Heart right ventricle (tissue), 16 donors: Measurements from ENCODE around the gene LAPTM4A. TPM values are rescaled to one million over a fixed set of nuclear protein-coding genes. Genes with fewer than 3 reads are reported as not detected.

Experiments
- ATAC-seq, 8 donors: fragments of 200-7000 bp; cut with Tn5 transposase; one replicate each; pipeline ENCODE4 v1.9.1; 2020; ENCODE audit warnings: mild to moderate bottlenecking in 8 of 8, moderate library complexity in 8 of 8, moderate number of reproducible peaks in 1 of 8
- DNase-seq, 2 donors: peaks; one replicate each; pipeline ENCODE4 v3.0.0-alpha.2; 2020
- H3K27ac ChIP-seq, 10 donors: fragments of 200-600 bp; sonication (generic) in 2 of 10; one replicate each; pipeline versions ENCODE4 v1.5.0 to v1.8.0; 2020 to 2022; ENCODE audit warnings: mild to moderate bottlenecking in 3 of 10
- H3K27me3 ChIP-seq, 7 donors: fragments of 200-600 bp; one replicate each; pipeline ENCODE4 v1.8.0; 2021 to 2022; ENCODE audit warnings: mild to moderate bottlenecking in 2 of 7
- H3K36me3 ChIP-seq, 9 donors: fragments of 200-600 bp; sonication (generic) in 1 of 9; one replicate each; pipeline versions ENCODE4 v1.5.0 to v1.8.0; 2020 to 2022; ENCODE audit warnings: mild to moderate bottlenecking in 2 of 9
- H3K4me1 ChIP-seq, 9 donors: fragments of 200-600 bp; sonication (generic) in 1 of 9; one replicate each; pipeline versions ENCODE4 v1.5.0 to v1.8.0; 2020 to 2022; ENCODE audit warnings: mild to moderate bottlenecking in 4 of 9
- H3K4me3 ChIP-seq, 10 donors: fragments of 200-600 bp; sonication (generic) in 2 of 10; one replicate each; pipeline versions ENCODE4 v1.5.0 to v1.8.0; 2020 to 2022; ENCODE audit warnings: mild to moderate bottlenecking in 7 of 10, moderate library complexity in 2 of 10
- H3K9me3 ChIP-seq, 11 donors: fragments of 200-600 bp in 10 of 11; sonication (generic) in 2 of 11; one replicate each; pipeline versions ENCODE4 v1.5.0 to v1.8.0; 2013 to 2022; ENCODE audit warnings: mild to moderate bottlenecking in 2 of 11, control low read depth in 1 of 11, moderate library complexity in 1 of 11
- CTCF ChIP-seq, 9 donors: fragments of 200-600 bp; sonication (generic) in 2 of 9; IDR thresholded peaks; one replicate each; pipeline versions ENCODE4 v1.5.0 to v1.8.0; 2021 to 2022; ENCODE audit warnings: antibody characterized with exemption in 9 of 9, mild to moderate bottlenecking in 5 of 9, moderate library complexity in 1 of 9
- WGBS, 2 donors: extraction: QIAGEN DNeasy Blood & Tissue Kit; methylation state at CpG; one replicate each; pipeline ENCODE4 v1.1.7; 2013; ENCODE audit warnings: inconsistent platforms in 1 of 2; 5-methylcytosine and 5-hydroxymethylcytosine counted together
- intact Hi-C, 10 donors: fragments of 100-400 bp; cut with DNase I; formaldehyde crosslinking; loops; one replicate each; pipeline versions ENCODE4 v1.11.1 to v1.14.2; 2022
- polyA plus RNA-seq, 2 donors: library from polyadenylated mRNA; stranded (reverse); fragments of 200-250 nt; gene quantifications; one replicate each; pipeline ENCODE4 v1.2.3, GENCODE V29; 2013
- total RNA-seq, 10 donors: library from RNA; stranded (reverse); fragmentation: NEBNext Ultra II Directional in 3 of 10; extraction: Animal tissue kit (Norgen Biotek cat#: 25700) in 3 of 10; gene quantifications; one replicate each; pipeline versions ENCODE4 v1.2.1 to v1.2.4, GENCODE V29; 2021 to 2023
- donor health status: Arrhythmogenic right ventricular cardiomyopathy.
- donor health status: ischemic (EF 13 %, LVEDD 7.1; RV severe dilation, severe dysfunction).
- donor health status: healthy with polysubstance abuse.
- donor health status: DM: no; HTN: yes; CAD: no.
- donor health status: DM: no; HTN: no; CAD: no.
- donor health status: ischemic (EF 25% LVEDD 6.9; RV normal size, moderate dysfunction).
- donor health status: ischemic (EF 25% LVEDD 5.7; RV mildly dilated, moderate dysfunction).
- donor health status: healthy.
- donor health status: DM: yes; HTN: yes; CAD: no.
- donor health status: Ischemic cardiomyopathy.
- donor health status: ischemic (EF 35%, LVEDD 5.7; RV mildly dilated, moderate dysfunction).
- donor health status: nonischemic (EF 11% LVEDD 7.7; RV severe dilation, severe dysfunction).
- donor health status: DM: yes; HTN: yes; CAD: no.
- donor health status: PGD.
- donor health status: ischemic (EF 29% LVEDD 5.4; RV normal size, mild dysfunction).
- donor health status: nonischemic (EF 23%, LVEDD 6.1; RV moderate dilation, normal function).

The LAPTM4A gene
- total and polyA plus RNA-seq, 12 donors: 83.3 to 325 (median 183) TPM

GRCh38 chr2:20040489-20041172 is 10.8 kb downstream of the LAPTM4A start:
- DNase-seq: no peak
- no peaks in the 10 kb centered on the region for H3K9me3 ChIP-seq
- TF ChIP-seq CTCF (IDR thresholded peaks at IDR 0.05): no peak
- no peak overlapping the region for H3K4me3 ChIP-seq
- H3K36me3 ChIP-seq: peaks cover 0 to 61% (median 31%) of the 10 kb centered on the region in 9 donors
- no peak for ATAC-seq
- no peaks in the 10 kb centered on the region for H3K27me3 ChIP-seq
- peaks cover 3 to 76% (median 53%) of the 10 kb centered on the region in 9 donors for H3K4me1 ChIP-seq
- WGBS, 2 donors: 70 to 77% methylated on average over 8 of the region's 8 CpGs
- no peak overlapping the region for H3K27ac ChIP-seq
- intact Hi-C loops: loop anchor here in 1 of 10 donors (5.0 kb wide), 1 partner anchor 42 kb away; no protein-coding TSS in a partner anchor

- H3K27me3 ChIP-seq: no peaks in the 10 kb centered on the region
- H3K36me3 ChIP-seq: peaks cover 0 to 91% (median 51%) of the 10 kb centered on the region in 9 donors
- intact Hi-C loops: no loop called here
- ATAC-seq (no peak), DNase-seq (no peak)
- peak overlapping the region in 1 of 10 donors; percentile 5 for H3K27ac ChIP-seq
- no peaks in the 10 kb centered on the region for H3K9me3 ChIP-seq
- no peak overlapping the region for H3K4me3 ChIP-seq
- peaks cover 0 to 69% (median 32%) of the 10 kb centered on the region in 9 donors for H3K4me1 ChIP-seq
- WGBS, 2 donors: 70 to 79% methylated on average over 2 of the region's 2 CpGs
- TF ChIP-seq CTCF (IDR thresholded peaks at IDR 0.05): no peak
Observed at GRCh38 chr2:20037660-20038059, 13.8 kb downstream of the LAPTM4A start.

GRCh38 chr2:20035955-20036666 is 15.3 kb downstream of the LAPTM4A start:
- WGBS, 2 donors: 41 to 53% methylated on average over 4 of the region's 4 CpGs
- peaks cover 0 to 100% (median 59%) of the 10 kb centered on the region in 9 donors for H3K36me3 ChIP-seq
- intact Hi-C loops: no loop called here

More at GRCh38 chr2:20035955-20036666, 15.3 kb downstream of the LAPTM4A start:
- DNase-seq (no peak), ATAC-seq (peak in 2 of 8 donors; percentile 48 to 62)
- Histone ChIP-seq H3K4me1 (peaks cover 0 to 54% (median 25%) of the 10 kb centered on the region in 9 donors), H3K4me3 (no peak overlapping the region), H3K9me3 (no peaks in the 10 kb centered on the region), H3K27me3 (no peaks in the 10 kb centered on the region), H3K27ac (peak overlapping the region in 6 of 10 donors; percentile 11 to 72 (median 58))
- TF ChIP-seq CTCF (IDR thresholded peaks at IDR 0.05): no peak
